Keratinocyte (primary cell): Measurements from ENCODE around the gene AQP2.

Experiments used
- EZH2 ChIP-seq: IDR thresholded peaks from one replicate; pipeline ENCODE4 v1.6.1; 2012; ENCODE audit warnings: inconsistent platforms, mild to moderate bottlenecking, low read length, moderate library complexity
- TF ChIP-seq, protein P1 (sequence below), 3 experiments: IDR thresholded peaks in 1 of 3; conservative IDR thresholded peaks in 1 of 3; optimal IDR thresholded peaks in 1 of 3; 2 replicates in 2 of 3; 3 replicates in 1 of 3; pipeline versions ENCODE3 to v1.5.1; 2011; ENCODE audit warnings: low read length in 3 of 3, mild to moderate bottlenecking in 3 of 3, moderate library complexity in 2 of 3, control low read depth in 1 of 3, inconsistent platforms in 1 of 3; ENCODE audit not compliant: insufficient read depth in 2 of 3; ENCODE audit errors: extremely low read depth in 1 of 3

DNA sequence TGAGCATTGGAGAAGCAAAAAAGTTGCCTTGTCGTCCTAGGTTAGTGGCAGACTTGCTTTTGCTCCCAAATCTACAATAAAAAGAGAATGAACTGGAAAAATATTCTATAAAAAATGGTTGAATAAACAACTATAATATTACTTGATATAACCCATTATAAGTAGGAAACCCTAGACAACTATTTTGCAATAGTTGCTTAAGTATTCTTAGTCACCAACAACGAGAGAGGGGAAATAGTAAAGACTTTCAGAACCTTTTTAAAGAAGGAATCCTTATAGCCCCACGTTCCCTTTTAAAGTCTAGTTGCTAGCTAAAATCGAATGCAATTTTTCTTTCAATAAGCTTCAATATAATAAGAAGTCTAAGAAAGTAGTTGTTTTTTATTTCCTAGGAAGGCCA is 39.7 kb downstream of the AQP2 start:
- TF ChIP-seq, protein P1, sequence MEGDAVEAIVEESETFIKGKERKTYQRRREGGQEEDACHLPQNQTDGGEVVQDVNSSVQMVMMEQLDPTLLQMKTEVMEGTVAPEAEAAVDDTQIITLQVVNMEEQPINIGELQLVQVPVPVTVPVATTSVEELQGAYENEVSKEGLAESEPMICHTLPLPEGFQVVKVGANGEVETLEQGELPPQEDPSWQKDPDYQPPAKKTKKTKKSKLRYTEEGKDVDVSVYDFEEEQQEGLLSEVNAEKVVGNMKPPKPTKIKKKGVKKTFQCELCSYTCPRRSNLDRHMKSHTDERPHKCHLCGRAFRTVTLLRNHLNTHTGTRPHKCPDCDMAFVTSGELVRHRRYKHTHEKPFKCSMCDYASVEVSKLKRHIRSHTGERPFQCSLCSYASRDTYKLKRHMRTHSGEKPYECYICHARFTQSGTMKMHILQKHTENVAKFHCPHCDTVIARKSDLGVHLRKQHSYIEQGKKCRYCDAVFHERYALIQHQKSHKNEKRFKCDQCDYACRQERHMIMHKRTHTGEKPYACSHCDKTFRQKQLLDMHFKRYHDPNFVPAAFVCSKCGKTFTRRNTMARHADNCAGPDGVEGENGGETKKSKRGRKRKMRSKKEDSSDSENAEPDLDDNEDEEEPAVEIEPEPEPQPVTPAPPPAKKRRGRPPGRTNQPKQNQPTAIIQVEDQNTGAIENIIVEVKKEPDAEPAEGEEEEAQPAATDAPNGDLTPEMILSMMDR (optimal IDR thresholded peaks at IDR 0.05 in 1 of 3, IDR thresholded peaks at IDR 0.05 in 1 of 3, conservative IDR thresholded peaks at IDR 0.05 in 1 of 3; ENCODE audit: extremely low read depth in 1 of 3, insufficient read depth in 2 of 3, low read length in 3 of 3) = no peak
- TF ChIP-seq EZH2 = no peak
